T1000 (cell line): ENCODE measurements around the gene TIGD6.

Source experiments
- DNase-seq: peaks from one replicate; lab custom pipeline; 2025; ENCODE audit warnings: mixed read lengths; lab: John Stamatoyannopoulos, UW

Gene TIGD6

GRCh38 chr5:150016537-150016936 is 16.1 kb upstream of the TIGD6 start:
- no peak for DNase-seq

- DNase-seq: no peak
These were observed 15.0 kb upstream of the TIGD6 start for GRCh38 chr5:150015415-150015814.

- DNase-seq: no peak
These were observed 14.0 kb upstream of the TIGD6 start for GRCh38 chr5:150014456-150014855.

- DNase-seq: no peak
These were observed 13.5 kb upstream of the TIGD6 start for GRCh38 chr5:150013931-150014330.

- no peak for DNase-seq
These were observed 9.4 kb upstream of the TIGD6 start for GRCh38 chr5:150009671-150010387.

GRCh38 chr5:150007050-150007449 is 6.6 kb upstream of the TIGD6 start:
- no peak for DNase-seq

GRCh38 chr5:150006318-150006717 is 5.9 kb upstream of the TIGD6 start:
- no peak for DNase-seq

GRCh38 chr5:150001660-150002486 is 1.4 kb upstream of the TIGD6 start:
- DNase-seq: no peak

GRCh38 chr5:150000990-150001659 is 671 bp upstream of the TIGD6 start:
- no peak for DNase-seq

GRCh38 chr5:149999866-150000255 is 593 bp downstream of the TIGD6 start:
- no peak for DNase-seq

GRCh38 chr5:149999359-149999758 is 1.1 kb downstream of the TIGD6 start:
- no peak for DNase-seq

- DNase-seq: no peak
These were observed 2.2 kb downstream of the TIGD6 start for GRCh38 chr5:149998281-149998680.

GRCh38 chr5:149996205-149996890 is 4.1 kb downstream of the TIGD6 start:
- DNase-seq: no peak

- no peak for DNase-seq
These were observed 4.9 kb downstream of the TIGD6 start for GRCh38 chr5:149995385-149996204.

- DNase-seq: no peak
These were observed 7.0 kb downstream of the TIGD6 start for GRCh38 chr5:149993471-149993870.

GRCh38 chr5:149990518-149991376 is 9.7 kb downstream of the TIGD6 start:
- DNase-seq: peak; percentile 35

GRCh38 chr5:149988126-149988525 is 12.3 kb downstream of the TIGD6 start:
- no peak for DNase-seq

- DNase-seq: no peak
These were observed 17.9 kb downstream of the TIGD6 start for GRCh38 chr5:149982505-149982904.

GRCh38 chr5:149981206-149981605 is 19.2 kb downstream of the TIGD6 start:
- DNase-seq: no peak

- no peak for DNase-seq
These were observed 20.6 kb downstream of the TIGD6 start for GRCh38 chr5:149979896-149980295.
